HG03342 (cell line): ENCODE data around the gene FAM209A.
A peak's percentile ranks its signal among the peaks of the same experiment; 100 is the strongest.
"Not testable (repeated sequence)": the region's sequence is repeated elsewhere in the genome, so short reads cannot be mapped to it uniquely, and the experiment has no call there.

Experiments
- ATAC-seq: cut with Tn5 transposase; IDR thresholded peaks from one replicate; pipeline ENCODE4 v1.9.1; 2021; ENCODE audit warnings: mild to moderate bottlenecking, moderate library complexity; ENCODE audit not compliant: unreplicated experiment

The FAM209A gene

DNA sequence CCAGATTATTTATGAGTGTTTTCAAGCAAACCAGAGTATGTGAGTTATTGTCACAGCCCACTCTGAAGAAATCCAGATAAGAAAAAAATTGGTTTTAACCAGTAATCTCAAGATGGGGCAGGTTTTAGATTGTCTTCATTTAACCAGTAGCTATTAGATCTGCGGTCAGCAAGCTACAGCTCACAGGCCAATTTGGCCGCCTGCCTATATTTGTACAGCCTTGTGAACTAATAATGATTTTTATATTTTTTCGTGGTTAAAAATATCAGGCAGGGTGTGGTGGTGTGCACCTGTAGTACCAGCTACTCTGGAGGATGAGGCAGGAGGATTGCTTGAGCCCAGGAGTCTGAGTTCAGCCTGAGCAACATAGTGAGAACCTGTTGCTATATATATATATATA is 13.5 kb downstream of the FAM209A start:
- ATAC-seq, result no peak

DNA sequence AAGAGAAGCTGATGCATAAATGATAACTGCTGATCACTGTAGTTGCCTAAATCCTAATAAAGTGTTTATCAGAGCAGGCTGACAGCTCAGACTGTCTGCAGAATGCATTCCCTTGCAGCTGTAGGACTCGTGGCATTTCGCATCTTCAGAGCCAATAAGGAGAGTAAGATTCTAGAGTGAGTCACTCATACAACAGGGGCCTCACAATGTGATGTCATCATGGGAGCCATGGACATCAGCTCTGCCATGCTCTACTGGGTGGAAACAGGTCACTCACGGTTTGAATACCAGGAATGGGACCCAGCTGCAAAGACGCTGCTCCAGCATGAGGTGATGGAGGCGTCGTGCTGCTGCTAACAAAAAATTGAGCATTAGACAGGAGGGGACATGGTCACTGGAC is 15.9 kb downstream of the FAM209A start:
- no peak for ATAC-seq

DNA sequence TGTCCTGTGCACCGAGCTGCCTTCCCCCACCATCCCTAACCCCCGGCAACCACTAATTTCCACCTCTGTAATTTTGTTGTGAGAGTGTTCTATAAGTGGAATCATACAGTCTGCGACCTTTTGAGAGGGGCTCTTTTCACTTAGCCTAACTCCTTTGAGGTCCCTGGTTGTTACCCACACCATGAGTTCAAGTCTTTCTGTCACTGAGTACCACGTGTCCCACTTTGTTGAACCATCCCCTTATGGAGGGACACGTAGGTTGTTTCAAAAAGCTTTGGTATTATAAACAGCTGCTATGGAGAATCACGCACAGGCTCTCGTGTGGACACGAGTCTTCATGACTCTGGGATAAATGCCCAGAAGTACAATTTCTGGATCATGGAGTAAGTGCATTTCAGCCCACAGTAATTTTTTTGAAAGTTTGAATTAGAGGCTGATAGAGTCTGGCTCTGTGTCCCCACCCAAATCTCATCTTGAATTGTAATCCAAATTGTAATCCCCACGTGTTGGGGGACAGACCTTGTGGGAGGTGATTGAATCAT is 18.0 kb downstream of the FAM209A start:
- no peak for ATAC-seq

DNA sequence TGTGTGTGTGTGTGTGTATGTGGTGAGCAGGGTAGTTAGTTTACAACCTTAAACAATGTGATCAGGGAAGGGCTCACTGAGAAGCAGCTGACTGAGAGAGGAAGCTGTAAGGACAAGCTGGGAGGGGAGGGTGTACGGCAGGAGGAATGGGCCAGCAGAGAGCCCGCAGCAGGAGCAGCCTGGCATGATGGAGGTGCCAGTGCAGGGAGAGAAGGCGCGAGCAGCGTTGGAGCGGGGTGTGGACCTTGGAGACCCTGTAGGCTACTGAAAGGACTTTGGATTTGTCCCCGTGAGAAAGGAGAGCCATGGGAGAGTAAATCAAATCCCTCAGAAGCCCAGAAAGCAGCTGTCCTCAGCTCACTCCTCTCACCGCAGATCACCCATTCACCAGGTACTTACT is 27.0 kb downstream of the FAM209A start:
- no peak for ATAC-seq

DNA sequence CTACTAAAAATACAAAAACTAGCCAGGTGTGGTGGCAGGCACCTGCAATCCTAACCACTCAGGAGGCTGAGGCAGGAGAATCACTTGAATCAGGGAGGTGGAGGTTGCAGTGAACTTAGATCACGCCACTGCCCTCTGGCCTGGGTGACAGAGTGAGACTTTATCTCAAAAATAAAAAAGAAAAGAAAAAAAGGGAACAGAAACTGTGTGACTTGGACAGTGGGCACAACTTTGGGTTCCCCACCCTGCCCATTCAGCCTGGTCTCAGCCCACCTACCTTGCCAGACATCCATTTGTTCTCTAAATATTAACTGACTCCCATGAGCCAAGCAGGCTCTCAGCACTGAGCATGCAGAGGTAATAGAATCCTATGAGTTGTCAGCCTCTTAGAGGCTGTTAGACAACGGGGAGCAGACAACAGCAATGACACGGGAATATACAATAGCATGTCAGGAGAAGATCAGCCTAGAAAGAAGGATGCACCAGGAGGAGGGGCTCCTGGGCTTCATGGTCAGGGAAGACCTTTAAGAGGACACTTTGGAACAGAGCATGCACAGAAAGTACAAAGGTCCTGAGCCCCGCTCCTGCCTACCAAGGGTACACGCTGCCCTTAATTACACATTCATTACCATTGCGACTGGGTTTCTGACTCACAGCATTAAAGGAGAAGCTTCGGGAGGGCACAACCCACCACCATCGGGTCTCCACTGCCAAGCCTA is 28.5 kb downstream of the FAM209A start:
- ATAC-seq, result no peak

DNA sequence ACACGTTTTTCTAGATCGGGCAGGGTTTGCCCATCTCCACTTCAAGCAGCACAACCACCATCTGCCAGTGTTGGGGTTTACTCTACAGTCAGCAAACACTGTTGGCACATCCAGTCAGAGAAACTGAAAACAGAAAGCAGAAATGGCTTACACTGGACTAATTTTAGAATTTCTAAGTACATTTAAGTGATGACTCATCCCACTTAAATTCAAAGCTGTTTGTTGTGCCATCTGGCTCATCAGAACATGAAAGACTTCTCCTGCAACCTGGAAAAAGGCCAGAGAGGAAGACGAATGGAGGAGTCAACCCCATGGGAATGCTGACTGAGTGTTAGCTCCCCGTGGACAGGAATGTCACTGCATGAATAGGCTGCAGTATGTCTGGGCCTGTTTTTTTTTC is 30.3 kb downstream of the FAM209A start:
- peak; percentile 88 for ATAC-seq

DNA sequence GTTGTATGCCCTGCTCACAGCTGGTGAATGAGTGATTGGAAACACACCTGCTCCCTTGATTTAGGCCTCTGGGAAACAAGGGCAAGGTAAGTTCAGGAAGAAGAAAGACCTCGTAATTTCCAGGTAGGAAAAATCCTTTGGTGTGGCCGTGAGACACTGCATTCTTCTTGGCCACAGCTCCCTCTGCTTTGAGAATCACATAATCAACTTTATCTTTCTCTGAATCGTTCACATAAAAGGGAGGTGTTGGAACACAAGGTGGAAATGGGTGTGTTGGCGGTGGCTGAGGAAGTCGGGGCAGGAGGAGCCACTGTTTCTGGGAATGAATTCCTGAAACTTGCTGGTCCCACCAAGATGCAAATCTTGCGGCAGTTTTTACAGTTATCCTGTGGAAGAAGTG is 34.4 kb downstream of the FAM209A start:
- no peak for ATAC-seq

DNA sequence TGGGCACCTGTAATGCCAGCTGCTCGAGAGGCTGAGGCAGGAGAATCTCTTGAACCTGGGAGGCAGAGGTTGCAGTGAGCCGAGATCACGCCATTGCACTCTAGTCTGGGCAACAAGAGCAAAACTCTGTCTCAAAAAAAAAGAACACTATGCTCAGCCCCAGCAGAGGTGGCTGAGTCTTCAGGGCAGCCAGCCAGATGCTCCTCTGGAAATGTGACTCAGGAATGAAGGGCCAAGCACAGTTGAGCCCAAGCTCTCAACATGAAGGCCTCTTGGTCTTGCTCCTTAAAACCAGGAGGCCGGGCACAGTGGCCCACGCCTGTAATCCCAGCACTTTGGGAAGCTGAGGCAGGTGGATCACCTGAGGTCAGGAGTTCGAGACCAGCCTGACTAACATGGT is 40.0 kb downstream of the FAM209A start:
- not testable (repeated sequence) for ATAC-seq

DNA sequence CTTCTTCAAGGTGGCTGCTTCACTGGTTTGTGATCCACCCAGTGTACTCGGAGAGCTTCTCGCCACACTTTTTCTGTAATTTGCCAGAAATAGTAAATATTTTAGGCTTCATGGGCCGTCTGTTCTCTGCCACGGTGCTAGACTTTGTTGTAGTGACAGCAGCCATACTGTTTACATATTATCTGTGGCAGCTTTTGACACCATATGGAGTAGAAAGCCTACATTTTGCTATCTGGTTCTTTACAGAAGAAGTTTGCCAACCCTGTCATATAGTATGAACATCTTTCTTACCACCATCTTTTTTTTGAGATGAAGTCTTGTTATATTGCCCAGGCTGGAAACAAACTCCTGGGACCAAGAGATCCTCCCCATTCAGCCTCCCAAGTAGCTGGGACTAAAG is 41.0 kb downstream of the FAM209A start:
- no peak for ATAC-seq

DNA sequence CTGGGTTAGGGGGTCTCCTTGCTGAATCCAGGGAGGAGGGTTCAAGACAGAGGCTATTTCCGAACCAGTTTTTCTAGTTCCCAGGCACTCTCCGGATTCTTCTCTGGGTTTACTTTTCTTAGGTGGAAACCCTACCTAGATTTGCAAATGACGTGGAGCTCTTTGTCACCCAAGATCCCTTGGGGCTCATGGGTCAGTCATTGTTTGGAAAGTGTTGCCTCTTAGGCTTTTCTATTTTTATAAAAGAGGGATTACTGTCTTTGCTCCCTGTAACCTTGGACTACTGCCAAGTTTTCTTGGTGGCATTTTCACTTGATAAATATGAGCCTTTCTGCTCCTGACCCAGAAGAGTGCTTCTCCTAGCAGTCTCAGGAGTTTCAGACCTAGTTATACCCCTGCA is 42.1 kb downstream of the FAM209A start:
- ATAC-seq, result no peak

DNA sequence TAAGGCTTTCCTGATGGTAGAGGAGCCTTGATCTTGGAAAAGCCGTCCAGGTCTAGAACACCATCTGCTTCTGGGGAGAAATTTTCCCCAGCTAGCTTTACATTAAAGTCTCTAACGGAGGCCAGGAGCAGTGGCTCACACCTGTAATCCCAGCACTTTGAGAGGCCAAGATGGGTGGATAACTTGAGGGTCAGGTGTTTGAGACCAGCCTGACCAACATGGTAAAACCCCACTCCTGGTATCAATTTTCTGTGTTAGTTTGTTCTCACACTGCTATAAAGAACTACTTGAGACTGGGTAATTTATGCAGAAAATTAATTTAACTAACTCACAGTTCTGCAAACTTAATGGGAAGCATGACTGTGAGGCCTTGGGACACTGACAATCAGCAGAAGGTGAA is 46.3 kb downstream of the FAM209A start:
- ATAC-seq, result no peak

DNA sequence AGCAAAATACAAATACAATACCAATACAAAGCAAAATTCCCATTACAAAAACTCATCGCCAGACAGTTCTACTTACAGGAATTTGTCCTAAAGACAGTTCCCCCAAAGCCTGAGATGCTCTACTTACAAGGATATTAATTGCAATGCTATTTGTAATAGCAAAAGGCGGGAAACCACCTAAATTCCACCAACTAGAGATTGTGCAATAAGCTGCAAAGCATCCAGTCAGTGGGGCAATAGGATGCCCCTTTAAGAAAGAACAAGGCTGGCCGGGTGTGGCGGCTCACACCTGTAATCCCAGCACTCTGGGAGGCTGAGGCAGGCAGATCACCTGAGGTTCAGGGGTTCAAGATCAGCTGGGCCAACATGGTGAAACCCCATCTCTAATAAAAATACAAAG is 47.6 kb downstream of the FAM209A start:
- no peak for ATAC-seq

DNA sequence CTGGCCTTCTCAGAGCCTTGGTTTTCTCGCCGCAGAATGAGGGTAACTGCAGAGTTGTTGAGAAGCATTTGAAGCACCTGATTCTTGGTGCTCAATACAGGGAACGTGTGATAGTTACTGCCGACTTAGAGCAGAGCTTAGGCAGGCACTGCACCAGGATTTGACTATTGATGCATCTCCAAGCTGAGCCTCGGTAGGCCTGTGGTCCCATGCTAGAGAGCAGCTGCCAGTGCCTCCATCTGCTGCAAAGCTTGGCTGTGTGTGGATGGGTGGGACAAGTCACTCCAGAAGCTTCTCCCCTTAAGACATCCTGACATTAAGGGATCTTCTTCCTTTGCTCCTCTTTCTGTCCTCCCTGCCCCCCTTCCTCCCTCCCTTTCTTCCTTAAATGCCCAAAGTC is 49.4 kb downstream of the FAM209A start:
- ATAC-seq, result no peak

DNA sequence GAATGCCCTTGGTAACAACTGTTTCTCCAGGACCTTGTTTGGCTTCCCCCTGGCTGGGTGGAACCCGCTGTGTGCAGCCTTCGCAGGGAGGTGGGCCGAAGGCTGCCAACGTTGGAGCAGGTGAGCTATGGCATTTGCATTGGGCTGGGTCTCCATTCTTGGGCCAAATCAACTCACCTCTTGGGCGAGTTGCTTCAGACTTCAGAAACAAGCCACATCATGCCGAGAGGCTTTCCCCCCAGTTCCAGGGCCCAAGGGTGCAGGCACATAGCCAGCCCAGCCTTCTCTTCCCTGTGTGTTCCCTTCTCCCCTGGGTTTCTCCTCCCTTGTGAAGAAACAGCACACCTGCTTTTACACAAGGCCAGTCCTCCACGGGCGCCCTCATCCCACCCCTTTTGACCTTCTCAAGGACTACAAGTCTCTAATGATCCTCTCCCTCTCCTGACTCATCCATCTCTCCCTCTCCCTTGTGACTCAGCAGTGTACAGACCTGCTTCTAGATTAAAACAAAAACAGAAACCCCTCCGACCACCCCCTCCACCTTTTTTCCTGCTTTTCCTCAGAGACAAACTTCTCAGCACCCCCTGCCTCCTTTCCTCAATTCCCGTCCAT is 50.1 kb downstream of the FAM209A start:
- ATAC-seq, result no peak

DNA sequence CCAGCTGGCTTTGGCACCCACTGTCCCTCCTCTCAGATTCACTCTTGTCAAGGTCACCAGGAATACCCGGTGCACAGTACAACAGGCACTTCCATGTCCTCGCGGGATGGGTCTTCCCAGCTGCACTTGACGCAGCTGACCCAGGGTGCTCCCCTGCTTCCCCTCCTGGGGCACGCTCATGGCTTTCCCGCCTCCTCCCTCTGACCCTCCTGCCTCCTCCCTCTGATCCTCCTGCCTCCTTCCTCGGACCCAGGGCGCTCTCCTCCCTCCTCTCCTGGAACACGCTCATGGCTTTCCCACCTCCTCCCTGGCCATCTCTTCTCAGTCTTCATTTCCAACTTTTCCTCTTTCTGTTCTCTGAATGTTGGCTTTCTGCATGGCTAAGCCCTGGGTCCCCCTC is 50.6 kb downstream of the FAM209A start:
- ATAC-seq, result no peak
